A673 (cell line): ENCODE measurements around the gene C17orf50. TPM values are rescaled to one million over a fixed set of nuclear protein-coding genes. Genes with fewer than 3 reads are reported as not detected.

ENCODE experiments used
- BruUV-seq: library from RNA; stranded (reverse); fragments of 400-500 nt; replicated peaks from 2 replicates; lab custom pipeline; 2021; lab: Mats Ljungman, UMichigan
- CTCF ChIA-PET: fragments of 300-600 bp; sonication (Branson Sonifier 250); formaldehyde crosslinking; loops from one replicate; lab custom pipeline; 2022; ENCODE audit warnings: antibody characterized with exemption; lab: Charles Lee
- POLR2A ChIA-PET: fragments of 300-600 bp; sonication (Branson Sonifier 250); formaldehyde crosslinking; loops from one replicate; lab custom pipeline; 2022; ENCODE audit warnings: antibody characterized with exemption; ENCODE audit not compliant: low non-redundant PET; lab: Charles Lee
- DNase-seq: peaks from one replicate; pipeline ENCODE4 v3.0.0-alpha.2; 2015; ENCODE audit warnings: low spot score
- H3K27ac ChIP-seq: fragments of 200-600 bp; sonication (generic); 2 replicates; pipeline ENCODE4 v1.5.1; 2016; ENCODE audit warnings: mixed run types, low read depth, mild to moderate bottlenecking, mixed read lengths, antibody characterized with exemption, low read length; ENCODE audit not compliant: poor library complexity, severe bottlenecking
- H3K27me3 ChIP-seq: fragments of 200-600 bp; sonication (generic); replicated peaks from 2 replicates; pipeline ENCODE4 v1.6.1; 2017; ENCODE audit warnings: mixed run types, low read depth, mild to moderate bottlenecking, mixed read lengths, antibody characterized with exemption, low read length; ENCODE audit not compliant: insufficient read depth, poor library complexity
- H3K36me3 ChIP-seq: fragments of 200-600 bp; sonication (generic); 2 replicates; pipeline ENCODE4 v1.6.1; 2016; ENCODE audit warnings: mixed run types, mild to moderate bottlenecking, mixed read lengths, antibody characterized with exemption, low read length; ENCODE audit not compliant: insufficient read depth, poor library complexity, severe bottlenecking
- H3K4me1 ChIP-seq: fragments of 200-600 bp; sonication (generic); 2 replicates; pipeline ENCODE4 v1.6.1; 2017; ENCODE audit warnings: mixed run types, mild to moderate bottlenecking, mixed read lengths, antibody characterized with exemption, low read length; ENCODE audit not compliant: insufficient read depth, poor library complexity, severe bottlenecking
- H3K4me3 ChIP-seq: fragments of 200-600 bp; sonication (generic); 2 replicates; pipeline ENCODE4 v1.5.1; 2016; ENCODE audit warnings: low read depth, mixed run types, mild to moderate bottlenecking, mixed read lengths, low read length; ENCODE audit not compliant: poor library complexity, severe bottlenecking
- H3K9me3 ChIP-seq: fragments of 200-600 bp; sonication (generic); 2 replicates; pipeline ENCODE4 v1.6.1; 2016; ENCODE audit warnings: mixed run types, low read depth, mild to moderate bottlenecking, mixed read lengths, antibody characterized with exemption, low read length; ENCODE audit not compliant: poor library complexity, severe bottlenecking
- CTCF ChIP-seq: fragments of 300-800, 200-600 bp; sonication (generic); conservative IDR thresholded peaks from 2 replicates; pipeline ENCODE4 v1.5.1; 2017; ENCODE audit warnings: low read depth, mild to moderate bottlenecking, antibody characterized with exemption, low read length, moderate library complexity, mixed read lengths
- EZH2 ChIP-seq: fragments of 200-600 bp; sonication (generic); IDR thresholded peaks from 2 replicates; pipeline ENCODE4 v1.6.1; 2017; ENCODE audit warnings: borderline replicate concordance, low read depth, mild to moderate bottlenecking, mixed read lengths, antibody characterized with exemption, low read length; ENCODE audit not compliant: poor library complexity, severe bottlenecking
- intact Hi-C: fragments of 100-400 bp; cut with micrococcal nuclease; formaldehyde crosslinking; loops from one replicate; pipeline ENCODE4 v1.10.0; 2022; ENCODE audit not compliant: unreplicated experiment
- total RNA-seq: library from RNA; stranded (reverse); gene quantifications from 2 replicates; pipeline ENCODE4 v1.2.3, GENCODE V29; 2021

The C17orf50 gene
- total RNA-seq, 1 experiment from 2014 or later = not detected

DNA sequence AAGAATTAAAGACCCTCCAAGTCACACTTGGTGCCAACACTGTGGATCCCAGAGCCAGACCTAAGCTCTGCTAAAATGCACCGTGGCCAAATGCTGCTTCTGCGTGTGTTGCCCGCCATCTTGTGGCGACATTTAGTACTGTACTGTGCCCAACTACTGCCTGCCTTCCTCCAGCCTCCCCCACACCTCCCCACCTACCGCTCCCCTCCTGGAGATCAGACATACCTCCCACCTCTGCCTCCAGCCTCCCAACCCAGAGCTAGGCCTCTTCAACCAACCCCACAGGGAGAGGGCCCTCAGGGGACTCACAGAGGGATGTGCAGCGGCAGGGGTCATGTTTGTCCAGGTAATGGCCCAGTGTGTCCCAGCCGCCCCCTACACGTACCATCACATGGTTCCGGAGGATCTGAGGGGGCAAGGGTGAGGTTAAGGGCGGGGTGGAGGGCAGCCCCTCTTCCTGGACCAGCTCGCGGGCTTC lies 13.1 kb upstream of the C17orf50 start:
- Histone ChIP-seq H3K9me3 (no peaks in the 10 kb centered on the region), H3K36me3 (no peaks in the 10 kb centered on the region), H3K4me3 (no peak overlapping the region), H3K4me1 (no peaks in the 10 kb centered on the region), H3K27me3 (no peaks in the 10 kb centered on the region), H3K27ac (no peak overlapping the region)
- TF ChIP-seq CTCF = peak; percentile 68
- no peak for TF ChIP-seq EZH2
- ChIA-PET CTCF (interaction anchor here (0.5 to 1.6 kb wide), 3 partner anchors 39 to 136 kb away, joined by 4 to 17 read pairs (median 9); no protein-coding TSS in a partner anchor), POLR2A (interaction anchor here (0.6 kb wide), 1 partner anchor 11 kb away, joined by 4 read pairs; no protein-coding TSS in a partner anchor)
- intact Hi-C loops = loop anchor here (2.0 to 10.0 kb wide), 4 partner anchors 135 to 575 kb away; no protein-coding TSS in a partner anchor
- peak; percentile 67 for DNase-seq
- BruUV-seq = no TSS peak

DNA sequence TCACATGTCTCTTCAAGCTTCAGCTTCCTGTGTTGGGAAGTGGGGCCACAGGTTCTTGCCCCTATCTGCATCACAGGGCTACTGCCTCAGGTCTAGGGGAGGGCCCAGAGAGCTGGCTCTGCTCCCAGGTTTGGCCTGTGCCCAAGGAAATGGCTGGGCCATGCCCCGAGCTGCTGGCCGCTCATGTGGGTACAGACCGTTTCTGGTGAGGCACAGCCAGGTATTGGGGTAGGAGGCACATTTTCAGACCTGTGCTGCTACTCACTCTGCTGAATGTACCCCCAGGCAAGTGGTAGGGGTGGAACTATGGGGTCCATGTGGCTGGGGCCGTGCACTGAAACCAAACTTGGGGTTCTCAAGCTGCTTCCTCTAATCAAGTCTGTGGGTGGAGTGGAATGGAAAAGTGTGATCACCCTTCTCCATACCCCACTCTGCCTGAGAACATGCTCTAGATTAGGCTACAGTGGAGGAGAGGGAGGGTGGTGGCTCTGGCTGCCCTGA lies 12.3 kb upstream of the C17orf50 start:
- no peaks in the 10 kb centered on the region for H3K4me1 ChIP-seq
- POLR2A ChIA-PET = no interaction called here
- no peak overlapping the region for H3K27ac ChIP-seq
- CTCF ChIA-PET = interaction anchor here (1.6 kb wide), 1 partner anchor 137 kb away, joined by 4 read pairs; no protein-coding TSS in a partner anchor
- H3K9me3 ChIP-seq = no peaks in the 10 kb centered on the region
- no peak for DNase-seq
- no peak for TF ChIP-seq CTCF
- no peak for TF ChIP-seq EZH2
- H3K36me3 ChIP-seq = no peaks in the 10 kb centered on the region
- no peak overlapping the region for H3K4me3 ChIP-seq
- intact Hi-C loops = loop anchor here (5.0 to 10.0 kb wide), 3 partner anchors 206 to 576 kb away; no protein-coding TSS in a partner anchor
- no peaks in the 10 kb centered on the region for H3K27me3 ChIP-seq
- no TSS peak for BruUV-seq

GRCh38 chr17:35748979-35749378 lies 11.7 kb upstream of the C17orf50 start:
- BruUV-seq = no TSS peak
- intact Hi-C loops = loop anchor here (5.0 to 10.0 kb wide), 3 partner anchors 207 to 577 kb away; no protein-coding TSS in a partner anchor
- Histone ChIP-seq H3K9me3 (no peaks in the 10 kb centered on the region), H3K36me3 (no peaks in the 10 kb centered on the region), H3K4me1 (no peaks in the 10 kb centered on the region), H3K4me3 (no peak overlapping the region), H3K27me3 (no peaks in the 10 kb centered on the region), H3K27ac (no peak overlapping the region)
- ChIA-PET POLR2A (no interaction called here), CTCF (no interaction called here)
- DNase-seq = no peak
- TF ChIP-seq CTCF = no peak
- TF ChIP-seq EZH2 = no peak
